MV-4-11 (cell line): ENCODE results near the gene TCHHL1.
A peak's percentile ranks its signal among the peaks of the same experiment; 100 is the strongest.
"Not testable (repeated sequence)": the region's sequence is repeated elsewhere in the genome, so short reads cannot be mapped to it uniquely, and the experiment has no call there.

ENCODE experiments used
- DNase-seq: peaks from one replicate; lab custom pipeline; 2025; lab: John Stamatoyannopoulos, UW

TCHHL1 gene

DNA sequence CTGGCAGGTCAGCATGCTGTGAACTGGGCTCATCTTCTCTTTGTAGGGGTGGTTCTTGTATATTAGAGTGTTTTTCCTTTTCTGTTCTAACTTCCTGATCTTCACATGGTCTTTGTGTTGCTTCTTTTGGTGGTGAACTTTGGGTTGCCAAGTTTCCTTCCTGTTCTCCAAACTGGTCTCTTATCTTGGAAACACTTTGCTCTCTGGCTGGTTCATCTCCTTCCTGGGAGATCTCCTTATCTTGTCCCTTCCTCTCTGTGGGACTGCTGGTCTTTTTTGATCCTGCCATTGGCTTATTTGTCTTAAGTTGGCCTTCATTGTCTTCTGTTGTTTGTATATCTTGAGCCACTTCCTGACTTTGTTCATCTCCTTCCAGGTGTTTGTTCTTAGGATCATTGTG lies 2.1 kb downstream of the TCHHL1 start:
- DNase-seq = no peak

DNA sequence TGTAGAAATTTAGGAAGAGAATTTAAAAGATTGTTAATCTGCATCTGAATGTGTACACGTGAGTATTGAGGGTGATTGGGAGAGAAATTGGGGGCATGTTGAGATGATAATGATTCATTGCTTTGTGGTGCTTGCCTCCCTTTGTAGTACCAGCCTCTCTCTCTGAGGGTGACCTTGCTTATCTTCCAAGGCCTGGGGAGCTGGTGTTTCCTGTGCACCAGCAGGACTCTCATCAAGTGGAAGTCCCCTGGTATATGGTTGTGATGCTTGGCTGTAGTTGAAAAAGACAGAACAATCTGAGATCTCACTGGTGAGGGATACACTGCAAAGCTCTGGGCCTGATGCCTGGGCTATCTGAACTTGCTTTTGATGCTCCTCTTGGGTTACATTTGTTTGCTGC lies 4.0 kb downstream of the TCHHL1 start:
- DNase-seq = no peak

DNA sequence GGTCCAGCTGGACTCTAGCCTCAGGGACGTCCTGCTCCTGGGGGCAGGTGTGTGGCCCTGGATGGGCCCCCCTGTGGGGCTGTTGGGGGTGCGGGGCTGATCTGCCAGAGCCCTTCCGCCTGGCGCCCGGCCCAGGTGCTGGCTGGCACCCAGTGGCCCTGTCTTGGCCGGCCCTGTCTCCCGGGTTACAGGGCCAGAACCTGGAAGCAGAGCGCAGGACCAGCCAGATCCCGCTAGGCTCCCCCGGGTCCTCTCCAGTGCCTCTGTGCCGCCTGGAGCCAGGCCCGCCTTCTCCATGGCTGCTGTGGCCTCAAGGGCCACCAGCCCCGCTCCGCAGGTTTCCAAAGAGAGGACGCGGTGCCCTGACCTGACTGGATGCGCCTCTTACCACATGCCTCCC lies 7.8 kb downstream of the TCHHL1 start:
- not testable (repeated sequence) for DNase-seq

DNA sequence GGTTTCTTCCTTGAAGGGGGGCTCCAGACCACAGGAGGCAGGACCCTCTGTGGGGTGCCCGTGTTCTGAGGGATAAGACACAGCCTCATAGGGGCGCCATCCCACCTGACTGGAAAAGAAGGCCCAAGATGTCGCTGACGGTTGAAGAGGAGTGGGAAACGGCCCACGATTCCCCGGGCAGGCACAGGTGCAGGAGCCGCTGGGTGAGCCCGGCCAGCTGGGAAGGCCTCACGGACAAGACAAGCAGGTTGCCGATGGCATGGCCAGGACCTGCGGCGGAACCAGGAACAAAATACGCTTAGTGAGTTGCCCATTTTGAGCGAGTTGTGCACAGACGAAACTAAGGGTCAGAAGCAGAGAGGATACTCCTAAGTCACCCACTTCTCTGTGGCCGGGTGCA lies 8.4 kb downstream of the TCHHL1 start:
- DNase-seq = not testable (repeated sequence)

DNA sequence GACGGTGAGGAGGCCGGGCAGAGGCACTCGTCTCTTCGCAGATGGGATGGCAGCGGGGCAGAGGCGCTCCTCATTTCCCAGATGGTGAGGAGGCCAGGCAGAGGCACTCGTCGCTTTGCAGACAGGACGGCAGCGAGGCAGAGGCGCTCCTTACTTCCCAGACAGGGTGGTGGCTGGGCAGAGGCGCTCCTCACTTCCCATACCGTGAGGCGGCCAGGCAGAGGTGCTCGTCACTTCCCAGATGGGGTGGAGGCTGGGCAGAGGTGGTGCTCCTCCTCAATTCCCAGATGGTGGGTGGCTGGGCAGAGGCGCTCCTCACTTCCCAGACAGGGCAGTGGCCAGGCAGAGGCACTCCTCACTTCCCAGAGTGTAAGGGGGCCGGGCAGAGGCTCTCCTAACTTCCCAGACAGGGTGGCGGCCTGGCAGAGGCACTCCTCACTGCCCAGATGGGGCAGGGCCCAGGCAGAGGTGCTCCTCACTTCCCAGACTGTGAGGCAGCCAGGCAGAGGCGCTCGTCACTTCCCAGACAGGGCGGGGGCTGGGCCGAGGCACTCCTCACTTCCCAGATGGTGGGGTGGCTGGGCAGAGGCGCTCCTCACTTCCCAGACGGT lies 9.9 kb downstream of the TCHHL1 start:
- no peak for DNase-seq

DNA sequence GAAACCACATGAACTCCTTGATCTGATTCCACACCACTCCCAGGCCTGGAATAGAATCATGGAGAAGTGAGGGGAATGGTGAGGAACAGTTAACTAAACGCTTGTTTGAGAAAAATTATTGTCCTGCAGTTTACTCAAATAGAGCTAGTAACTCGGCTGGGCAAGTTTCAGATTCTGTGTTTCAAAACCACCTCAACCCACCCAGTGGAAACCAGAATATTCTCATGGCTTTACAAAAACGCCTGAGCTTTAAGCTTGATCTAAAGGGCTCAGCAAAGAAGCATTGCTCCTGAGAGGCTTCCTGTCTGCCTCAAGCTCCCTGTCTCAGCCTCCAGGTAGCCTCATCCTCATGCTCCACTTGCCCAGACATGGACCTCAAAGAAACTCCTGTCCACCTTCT lies 16.6 kb downstream of the TCHHL1 start:
- DNase-seq = no peak

DNA sequence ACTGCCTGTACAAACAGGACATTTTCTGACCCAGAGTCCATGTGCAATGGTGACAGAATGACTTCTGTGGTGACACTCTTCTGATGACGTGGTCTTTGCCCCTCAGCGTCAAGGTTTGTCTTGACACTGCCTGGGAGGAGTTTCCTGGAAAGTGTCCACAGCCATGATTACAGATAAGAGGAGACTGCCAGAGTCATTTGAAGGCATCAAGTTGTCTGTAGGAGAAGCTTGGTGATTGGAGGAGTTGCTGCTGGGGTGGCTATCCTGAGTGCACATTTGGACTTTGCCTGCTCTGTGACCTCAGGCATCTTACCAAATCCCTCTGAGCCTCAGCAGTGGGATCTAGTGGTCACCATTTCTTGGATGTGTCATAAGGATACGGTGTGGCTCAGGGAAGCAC lies 17.7 kb downstream of the TCHHL1 start:
- DNase-seq = no peak

DNA sequence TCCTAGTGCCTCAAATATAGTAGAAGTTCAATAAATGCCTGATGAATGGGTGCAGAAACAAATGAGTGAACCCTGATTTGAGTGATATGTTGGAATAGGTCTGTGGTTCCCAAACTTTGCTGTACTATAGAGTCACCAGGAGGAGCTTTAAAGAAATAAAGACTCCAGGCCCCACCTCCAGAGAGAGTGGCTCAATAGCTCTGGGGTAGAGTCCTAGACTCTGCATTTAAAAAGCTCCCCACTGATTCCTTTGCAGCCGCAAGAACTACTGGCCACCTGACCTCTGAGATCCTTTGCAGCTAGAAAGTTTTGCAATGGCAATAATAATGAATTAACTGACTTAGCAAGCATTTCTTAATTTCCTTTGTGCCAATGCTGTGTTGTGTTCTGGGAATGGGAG lies 20.9 kb downstream of the TCHHL1 start:
- DNase-seq = no peak

DNA sequence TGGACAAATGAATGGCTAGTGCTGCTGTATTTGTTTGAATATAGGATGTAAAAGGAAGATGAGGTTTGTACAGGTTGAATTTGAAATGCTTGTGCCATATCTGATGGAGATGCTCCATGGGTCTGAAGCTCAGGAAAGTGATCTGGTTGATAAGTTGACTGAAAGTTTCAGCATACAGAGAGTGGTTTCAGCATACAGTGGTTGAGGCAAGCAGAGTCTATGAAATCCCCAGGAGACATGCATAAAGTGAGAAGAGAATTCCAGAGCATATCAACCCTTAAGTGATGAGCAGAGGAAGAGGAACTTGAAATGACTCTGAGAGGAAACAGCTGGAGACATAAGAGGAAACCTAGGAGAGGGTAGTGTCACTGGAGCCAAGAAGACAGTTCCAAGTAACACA lies 21.7 kb downstream of the TCHHL1 start:
- peak; percentile 7 for DNase-seq

DNA sequence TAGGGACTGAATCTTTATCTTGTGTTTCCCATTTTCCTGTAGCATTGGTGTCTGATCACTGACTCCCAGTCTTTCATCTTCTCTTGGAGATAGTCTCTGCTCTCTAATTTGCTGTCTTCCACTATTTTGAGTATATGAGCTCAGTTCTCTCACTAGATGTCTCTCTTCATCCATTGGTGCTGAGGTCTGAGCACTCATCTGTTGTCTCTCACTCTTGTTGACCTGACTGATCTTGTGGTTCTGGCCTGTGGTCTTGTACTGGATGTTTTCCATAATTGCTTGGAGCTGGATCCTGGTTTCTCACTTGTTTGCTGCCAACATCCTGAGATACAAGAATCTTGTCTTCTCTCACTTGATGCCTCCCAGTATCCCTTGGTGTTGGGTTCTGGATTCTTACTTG lies 26.9 kb downstream of the TCHHL1 start:
- DNase-seq = no peak

DNA sequence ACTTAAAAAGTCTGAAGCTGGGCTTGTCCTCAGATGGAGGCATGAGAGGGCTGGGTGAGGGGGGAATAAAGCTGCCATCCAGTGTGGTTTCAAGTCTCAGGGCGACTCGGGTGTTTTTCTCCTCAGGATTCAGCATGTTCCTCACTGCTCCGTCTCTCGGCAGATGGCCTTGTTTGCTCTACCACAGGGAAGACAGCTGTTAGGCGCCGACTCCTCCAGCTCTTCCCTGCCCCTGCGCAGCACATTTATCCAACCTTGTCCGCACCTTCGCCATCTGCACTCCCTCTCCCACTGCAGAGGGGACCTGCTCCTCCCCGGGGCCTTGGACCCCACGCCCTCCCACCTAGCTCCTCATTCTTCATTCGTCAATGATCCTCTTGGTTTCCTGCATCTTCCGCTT lies 35.5 kb downstream of the TCHHL1 start:
- no peak for DNase-seq

DNA sequence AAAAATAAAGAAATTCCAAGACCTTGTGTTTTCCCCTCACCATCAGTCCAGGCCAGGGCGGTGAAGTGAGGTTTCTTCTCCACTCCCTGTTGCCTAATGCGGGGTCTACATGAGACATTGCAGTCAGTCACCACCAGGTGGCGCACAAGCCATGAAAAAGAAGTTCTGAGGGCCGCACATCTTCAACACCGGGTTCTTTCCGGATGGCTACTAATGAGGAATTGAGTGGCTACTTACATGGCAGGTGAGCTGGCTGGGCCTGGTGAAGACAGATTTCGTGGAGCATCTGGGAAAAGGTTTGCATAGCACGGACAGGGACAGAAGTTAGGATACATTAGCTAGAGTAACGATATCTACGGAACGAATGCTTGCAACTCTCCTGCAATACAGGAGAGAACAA lies 36.3 kb downstream of the TCHHL1 start:
- DNase-seq = peak; percentile 71

DNA sequence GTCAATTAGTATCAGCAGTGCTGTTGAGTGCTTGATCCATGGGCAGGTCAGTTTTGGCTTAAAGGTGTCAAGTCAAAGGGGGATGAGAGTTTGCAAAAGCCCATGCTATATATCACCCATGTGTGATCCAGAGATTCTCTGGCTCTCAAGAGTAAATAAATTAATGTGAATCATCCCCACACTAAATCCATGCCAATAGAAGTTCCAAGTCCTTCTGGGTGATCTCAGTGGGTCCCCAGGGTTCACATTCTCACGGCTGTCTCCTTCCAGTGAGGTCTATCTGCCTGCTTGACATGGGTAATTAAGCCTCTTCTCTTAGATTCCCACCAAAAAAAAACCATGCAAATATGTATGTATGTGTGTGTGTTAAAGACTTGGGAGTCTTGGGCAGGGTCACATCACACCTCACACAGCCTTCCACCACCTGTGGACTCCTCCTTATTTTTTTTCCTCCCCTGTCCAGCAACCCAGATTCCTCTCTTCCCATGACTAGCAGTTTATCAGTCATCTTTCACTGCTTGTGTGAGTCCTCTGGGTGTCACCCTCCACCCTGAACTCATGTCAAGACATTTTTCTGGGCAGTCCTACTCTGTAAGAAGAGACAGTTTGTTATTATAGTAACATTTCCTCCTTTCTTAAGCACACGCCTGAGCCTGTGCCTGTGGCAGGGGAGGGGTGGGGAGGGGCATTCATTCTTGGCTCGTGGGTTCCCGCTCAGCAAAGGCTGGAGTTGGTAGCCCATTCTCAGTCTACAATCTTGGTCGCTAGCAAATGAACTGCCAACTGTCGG lies 37.8 kb downstream of the TCHHL1 start:
- peak; percentile 42 for DNase-seq

DNA sequence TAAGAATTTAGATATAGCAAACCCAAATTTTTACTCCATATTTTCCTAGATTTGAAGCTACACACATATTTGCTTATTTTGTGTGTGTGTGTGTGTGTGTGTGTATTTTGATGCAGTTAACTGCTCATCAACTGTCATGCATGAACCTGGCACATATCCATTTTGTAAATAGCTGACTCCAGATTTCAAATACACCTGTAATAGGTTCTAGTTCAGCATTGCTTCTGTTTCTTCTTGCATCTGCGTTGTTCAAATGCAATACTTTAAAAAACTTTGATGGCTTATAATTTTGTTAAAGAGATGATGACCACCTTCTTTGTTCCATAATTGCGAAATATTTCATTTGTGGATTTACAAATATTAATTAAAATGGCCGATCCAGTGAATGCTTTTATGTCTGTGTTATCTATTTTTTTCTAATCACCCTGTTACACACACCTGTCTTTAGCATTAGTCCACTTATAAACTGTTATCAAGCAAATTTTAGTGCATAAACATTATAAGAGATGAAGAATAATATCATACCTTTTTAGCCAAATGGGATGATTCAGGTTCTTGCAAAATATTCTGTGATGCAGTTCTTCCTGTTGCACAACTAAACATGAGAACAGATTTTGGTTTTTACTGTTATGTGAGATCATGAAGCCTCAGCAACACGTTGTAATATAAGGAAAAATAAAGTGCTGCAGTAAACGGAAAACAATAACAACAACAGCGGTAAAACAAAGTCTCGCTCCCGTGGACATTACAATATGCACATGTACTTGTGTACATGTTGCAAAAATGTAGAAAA lies 39.4 kb downstream of the TCHHL1 start:
- peak; percentile 67 for DNase-seq

DNA sequence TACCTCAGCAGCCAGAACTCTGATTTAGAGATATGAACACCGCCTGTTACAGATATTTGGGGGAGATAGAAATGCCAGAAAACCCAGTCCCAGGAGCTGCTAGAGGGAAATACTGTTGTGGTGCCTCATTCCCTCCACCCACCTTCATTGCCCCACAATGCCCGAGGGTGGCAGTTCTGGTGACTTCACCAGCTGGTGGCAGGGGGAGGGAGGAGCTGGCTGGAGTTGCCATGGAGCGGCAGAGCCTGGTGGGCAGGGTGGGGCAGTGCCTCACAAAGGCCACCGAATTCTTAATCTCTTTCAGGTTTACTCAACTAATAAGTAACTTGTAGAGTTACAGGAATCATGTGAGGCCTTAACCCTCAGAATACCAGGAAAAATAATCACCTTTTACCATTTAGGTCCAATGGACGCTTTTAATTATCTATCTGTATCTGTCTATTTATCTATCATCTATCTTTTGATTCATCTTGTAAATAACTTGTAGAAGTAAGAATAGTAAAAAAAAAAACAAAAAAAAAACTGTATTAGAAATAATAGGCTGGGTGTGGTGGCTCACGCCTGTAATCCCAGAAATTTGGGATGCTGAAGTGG lies 40.4 kb downstream of the TCHHL1 start:
- DNase-seq = peak; percentile 87

DNA sequence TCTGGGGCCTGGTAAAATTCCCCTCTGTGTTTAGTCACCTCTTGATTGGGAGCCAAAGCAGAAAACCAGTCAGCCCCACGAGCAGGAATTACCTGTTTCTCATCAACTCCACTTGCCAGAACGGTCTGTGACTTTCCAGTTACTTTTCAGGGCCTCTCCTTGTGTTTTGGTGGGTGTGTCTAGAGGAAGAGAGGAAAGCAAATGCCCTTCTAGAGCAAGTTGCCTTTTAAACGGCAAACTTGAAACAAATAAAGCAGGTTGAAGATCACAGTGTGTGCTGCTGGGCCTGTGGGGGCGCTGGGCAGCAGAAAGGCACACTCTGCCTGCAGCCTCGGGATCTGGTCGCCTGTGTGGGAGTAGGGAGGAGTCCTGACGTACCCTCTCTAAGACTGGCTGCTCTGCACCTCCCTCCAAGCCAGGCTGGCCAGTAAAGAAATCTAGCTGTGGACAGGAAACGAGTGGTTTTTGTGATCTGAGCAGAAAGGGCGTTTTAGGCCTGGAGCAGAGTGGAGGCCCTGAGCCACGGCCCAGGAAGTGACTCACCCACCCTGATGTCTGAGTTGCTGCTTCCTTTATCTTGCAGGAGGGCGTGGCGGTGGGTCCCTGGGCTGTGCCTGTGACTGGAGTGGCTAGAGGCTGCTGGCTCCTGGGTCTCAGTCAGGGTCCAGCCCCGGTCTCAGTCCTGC lies 41.0 kb downstream of the TCHHL1 start:
- DNase-seq = peak; percentile 100

DNA sequence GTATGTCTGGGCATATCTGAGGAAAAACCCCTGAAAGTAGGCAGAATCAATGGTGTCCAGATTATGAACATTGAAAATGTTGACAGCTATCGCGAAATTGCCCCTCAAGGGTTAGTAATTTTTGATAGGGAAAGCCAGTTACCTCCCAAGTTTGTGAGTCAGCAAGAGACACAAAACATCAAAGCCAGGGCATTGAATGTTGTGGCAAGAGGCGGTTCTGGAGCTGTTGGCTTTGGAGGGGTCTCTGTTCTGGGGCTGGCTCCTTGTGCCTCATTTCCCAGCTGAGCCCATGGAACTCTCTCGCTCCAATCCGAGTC lies 41.5 kb downstream of the TCHHL1 start:
- DNase-seq = no peak

DNA sequence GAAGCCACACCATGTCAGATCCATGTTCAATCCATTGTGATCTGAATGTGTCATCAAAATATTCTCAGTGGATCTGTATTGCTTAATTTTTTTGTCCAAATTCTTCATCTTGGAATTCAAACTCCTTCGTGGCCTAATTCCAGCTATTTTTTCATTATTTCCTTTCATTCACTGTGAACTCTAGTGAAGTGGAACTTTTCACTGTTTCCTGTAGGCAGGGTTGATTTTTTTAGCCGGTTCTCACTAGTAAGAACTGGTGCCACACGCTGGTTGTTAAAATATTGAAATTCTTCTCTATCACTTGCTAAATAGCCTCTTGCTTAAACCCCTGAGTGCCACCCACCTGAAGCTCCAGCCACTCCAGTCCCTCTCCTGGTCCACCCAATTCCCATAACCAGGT lies 44.5 kb downstream of the TCHHL1 start:
- DNase-seq = peak; percentile 24

DNA sequence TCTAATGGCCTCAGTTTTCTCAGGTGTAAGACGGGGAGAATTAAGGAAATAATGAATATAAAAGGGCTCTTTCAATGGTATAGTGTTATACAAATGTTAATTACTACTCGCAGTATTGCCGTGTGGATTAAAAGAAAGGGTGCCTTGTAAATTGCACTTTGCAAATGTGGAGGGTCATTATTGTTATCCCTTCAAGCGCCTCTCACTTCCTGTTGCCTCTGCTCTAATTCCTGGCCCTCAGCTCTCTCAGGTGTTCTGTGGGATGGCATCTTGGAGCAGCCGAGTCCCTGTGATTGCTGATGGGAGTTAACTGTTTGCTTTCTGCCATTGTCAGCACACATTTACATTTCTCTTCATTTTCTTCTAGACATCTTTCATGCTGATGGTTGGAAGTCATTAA lies 45.0 kb downstream of the TCHHL1 start:
- no peak for DNase-seq

DNA sequence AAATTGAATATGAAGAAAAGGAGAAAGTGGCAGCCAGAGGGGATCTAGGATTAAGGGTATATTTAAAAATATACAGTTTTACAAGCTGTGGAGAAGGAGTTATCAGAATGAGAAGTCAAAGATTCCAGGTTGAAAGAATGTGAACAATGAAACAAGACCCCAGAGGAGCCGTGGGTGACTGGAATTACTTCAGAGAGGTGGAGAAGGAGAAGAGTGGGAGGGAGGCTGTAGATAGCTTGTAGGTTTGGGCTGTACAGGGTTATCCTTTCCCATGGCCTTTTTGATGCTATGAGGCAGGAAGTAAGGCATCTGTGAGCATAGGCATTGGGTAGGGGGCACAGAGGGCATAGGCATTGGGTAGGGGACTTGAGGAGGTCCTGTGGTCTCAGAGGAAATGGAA lies 46.8 kb downstream of the TCHHL1 start:
- DNase-seq = no peak

DNA sequence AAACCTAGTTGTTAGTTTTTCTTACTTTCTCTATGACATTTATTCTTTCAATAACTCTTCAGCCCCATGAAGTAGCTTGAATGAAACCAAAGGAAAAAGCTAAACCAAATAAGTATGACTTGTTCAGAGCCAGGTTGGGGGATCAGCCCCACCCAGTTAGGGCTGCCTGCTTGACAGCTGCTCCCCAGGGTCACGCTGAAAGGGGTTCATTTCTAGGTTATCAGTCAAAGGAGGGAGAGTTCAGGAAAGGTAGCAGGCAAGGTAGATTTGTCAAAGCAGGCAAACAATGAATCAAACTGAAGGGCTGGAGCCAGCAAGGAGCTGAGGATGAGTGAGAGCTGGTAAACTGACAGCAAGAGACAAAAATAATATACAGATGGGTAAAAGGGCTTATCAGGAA lies 49.0 kb downstream of the TCHHL1 start:
- DNase-seq = no peak

DNA sequence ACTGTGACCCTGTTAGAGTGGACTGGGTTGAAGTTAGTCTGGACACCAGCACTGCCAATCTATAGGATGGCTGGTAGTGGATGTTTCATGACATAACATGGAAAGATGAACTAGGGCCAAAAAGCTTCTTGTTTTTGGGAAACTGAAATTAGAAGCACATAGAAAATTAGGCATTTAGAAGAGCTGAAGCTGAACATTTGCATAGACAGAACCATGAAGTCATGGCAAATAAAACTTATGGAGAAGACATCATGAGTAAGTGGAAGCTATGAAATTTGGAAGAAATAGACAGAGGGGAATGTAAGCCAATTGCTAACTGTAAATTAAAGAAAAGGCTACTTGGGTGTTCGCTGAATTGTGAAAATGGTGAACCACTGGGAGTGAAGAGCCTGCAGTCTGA lies 49.4 kb downstream of the TCHHL1 start:
- no peak for DNase-seq
